D721Med (cell line): ENCODE measurements around the gene LYSMD2.
"Not testable (repeated sequence)": the region's sequence is repeated elsewhere in the genome, so short reads cannot be mapped to it uniquely, and the experiment has no call there.

Experiments
- DNase-seq: peaks from one replicate; pipeline ENCODE4 v3.0.0; 2011; ENCODE audit warnings: low spot score; ENCODE audit not compliant: insufficient read length
- FAIRE-seq: peaks from 2 replicates; lab custom pipeline; 2011; peaks lifted over from hg19 to GRCh38; lab: Jason Lieb, UNC
- CTCF ChIP-seq: IDR thresholded peaks from 2 replicates; pipeline ENCODE4 v1.5.1; 2012; ENCODE audit warnings: mild to moderate bottlenecking, control low read depth; ENCODE audit not compliant: insufficient read depth; ENCODE audit errors: missing control alignments

Gene LYSMD2

GRCh38 chr15:51737522-51738305 lies at the start of gene LYSMD2:
Gene LYSMD2, minus strand, starts transcription at chr15:51737655. Its CDS starts 33 bp downstream, at chr15:51737622.
- TF ChIP-seq CTCF, result no peak
- no peak for DNase-seq
- FAIRE-seq, result no peak

- not testable (repeated sequence) for DNase-seq, FAIRE-seq
These were observed 49.7 kb upstream of the LYSMD2 start for GRCh38 chr15:51787130-51787529.

GRCh38 chr15:51783967-51784366 lies 46.5 kb upstream of the LYSMD2 start:
- no peak for DNase-seq
- TF ChIP-seq CTCF, result no peak
- FAIRE-seq, result no peak

GRCh38 chr15:51782357-51782896 lies 45.0 kb upstream of the LYSMD2 start:
- FAIRE-seq (no peak), DNase-seq (no peak)
- peak; percentile 36 for TF ChIP-seq CTCF

- no peak for DNase-seq
- no peak for TF ChIP-seq CTCF
- no peak for FAIRE-seq
These were observed 44.1 kb upstream of the LYSMD2 start for GRCh38 chr15:51781506-51781905.

- DNase-seq (no peak), FAIRE-seq (no peak)
- no peak for TF ChIP-seq CTCF
These were observed 43.2 kb upstream of the LYSMD2 start for GRCh38 chr15:51780636-51781035.

GRCh38 chr15:51776952-51777569 lies 39.6 kb upstream of the LYSMD2 start:
- DNase-seq (peak; percentile 27), FAIRE-seq (peak; percentile 29)
- peak; percentile 80 for TF ChIP-seq CTCF
